ENCODE data around the gene KIF26B.

KIF26B gene

GRCh38 chr1:245168086-245168485 lies 13.3 kb downstream of the KIF26B start:
- H3K4me3 ChIP-seq (ENCODE audit: control insufficient read depth in 1 of 7, extremely low read depth in 1 of 7, insufficient read depth in 4 of 7, low read depth in 2 of 7, low read length in 6 of 7): peak overlapping the region in 4 of 7 experiments; percentile 43 to 52 (median 52)
- H3K27ac ChIP-seq (ENCODE audit: insufficient read depth in 1 of 2, low read depth in 1 of 2, low read length in 2 of 2, poor library complexity in 1 of 2, severe bottlenecking in 2 of 2): no peak overlapping the region
- peaks cover 0 to 5% (median 0%) of the 10 kb centered on the region in 5 experiments for H3K9me3 ChIP-seq (ENCODE audit: control extremely low read depth in 1 of 5, control insufficient read depth in 4 of 5, insufficient read depth in 2 of 5, low read depth in 1 of 5, low read length in 4 of 5)
- no peaks in the 10 kb centered on the region for H3K36me3 ChIP-seq (ENCODE audit: control insufficient read depth in 4 of 4, insufficient read depth in 4 of 4, low read length in 3 of 4)
- H3K4me1 ChIP-seq (ENCODE audit: control extremely low read depth in 1 of 4, control insufficient read depth in 4 of 4, insufficient read depth in 4 of 4, low read length in 3 of 4): peaks cover 9 to 38% (median 28%) of the 10 kb centered on the region in 4 experiments
- ChIA-PET POLR2A (interaction anchor here (1.6 kb wide), 1 partner anchor 11 kb away, joined by 4 read pairs; no protein-coding TSS in a partner anchor), CTCF (interaction anchor here (0.6 to 4.8 kb wide), 4 partner anchors 11 to 1695 kb away, joined by 3 to 32 read pairs (median 5); no protein-coding TSS in a partner anchor)
- DNase-seq: peak in 2 of 3 donors; percentile 69 to 81
- no peaks in the 10 kb centered on the region for H3K27me3 ChIP-seq (replicated peaks in 2 of 5; ENCODE audit: control insufficient read depth in 4 of 5, insufficient read depth in 5 of 5, low read length in 4 of 5)
- WGBS (ENCODE audit: insufficient coverage): 15% methylated on average over 12 of the region's 13 CpGs

- DNase-seq: peak in 1 of 3 donors; percentile 37
- H3K27ac ChIP-seq (ENCODE audit: insufficient read depth in 1 of 2, low read depth in 1 of 2, low read length in 2 of 2, poor library complexity in 1 of 2, severe bottlenecking in 2 of 2): no peak overlapping the region
- H3K36me3 ChIP-seq (ENCODE audit: control insufficient read depth in 4 of 4, insufficient read depth in 4 of 4, low read length in 3 of 4): no peaks in the 10 kb centered on the region
- peaks cover 0 to 5% (median 0%) of the 10 kb centered on the region in 5 experiments for H3K9me3 ChIP-seq (ENCODE audit: control extremely low read depth in 1 of 5, control insufficient read depth in 4 of 5, insufficient read depth in 2 of 5, low read depth in 1 of 5, low read length in 4 of 5)
- no peaks in the 10 kb centered on the region for H3K27me3 ChIP-seq (replicated peaks in 2 of 5; ENCODE audit: control insufficient read depth in 4 of 5, insufficient read depth in 5 of 5, low read length in 4 of 5)
- CTCF ChIA-PET: interaction anchor here (1.1 to 4.8 kb wide), 5 partner anchors 8 to 89 kb away, joined by 3 to 32 read pairs (median 4); no protein-coding TSS in a partner anchor
- H3K4me1 ChIP-seq (ENCODE audit: control extremely low read depth in 1 of 4, control insufficient read depth in 4 of 4, insufficient read depth in 4 of 4, low read length in 3 of 4): peaks cover 9 to 38% (median 28%) of the 10 kb centered on the region in 4 experiments
- peak overlapping the region in 2 of 7 experiments; percentile 27 to 38 for H3K4me3 ChIP-seq (ENCODE audit: control insufficient read depth in 1 of 7, extremely low read depth in 1 of 7, insufficient read depth in 4 of 7, low read depth in 2 of 7, low read length in 6 of 7)
- POLR2A ChIA-PET: no interaction called here
- 77% methylated on average over 5 of the region's 7 CpGs for WGBS (ENCODE audit: insufficient coverage)
Measured at GRCh38 chr1:245168906-245169305, 14.1 kb downstream of the KIF26B start.

GRCh38 chr1:245169376-245169775 lies 14.6 kb downstream of the KIF26B start:
- WGBS (ENCODE audit: insufficient coverage): 5% methylated on average over 7 of the region's 7 CpGs
- H3K4me3 ChIP-seq (ENCODE audit: control insufficient read depth in 1 of 7, extremely low read depth in 1 of 7, insufficient read depth in 4 of 7, low read depth in 2 of 7, low read length in 6 of 7): peak overlapping the region in 2 of 7 experiments; percentile 27 to 38
- ChIA-PET POLR2A (no interaction called here), CTCF (interaction anchor here (1.1 to 4.8 kb wide), 4 partner anchors 9 to 16 kb away, joined by 3 to 32 read pairs (median 6); no protein-coding TSS in a partner anchor)
- no peak overlapping the region for H3K27ac ChIP-seq (ENCODE audit: insufficient read depth in 1 of 2, low read depth in 1 of 2, low read length in 2 of 2, poor library complexity in 1 of 2, severe bottlenecking in 2 of 2)
- H3K27me3 ChIP-seq (replicated peaks in 2 of 5; ENCODE audit: control insufficient read depth in 4 of 5, insufficient read depth in 5 of 5, low read length in 4 of 5): no peaks in the 10 kb centered on the region
- peak in 2 of 3 donors; percentile 74 to 79 for DNase-seq
- peaks cover 0 to 5% (median 0%) of the 10 kb centered on the region in 5 experiments for H3K9me3 ChIP-seq (ENCODE audit: control extremely low read depth in 1 of 5, control insufficient read depth in 4 of 5, insufficient read depth in 2 of 5, low read depth in 1 of 5, low read length in 4 of 5)
- no peaks in the 10 kb centered on the region for H3K36me3 ChIP-seq (ENCODE audit: control insufficient read depth in 4 of 4, insufficient read depth in 4 of 4, low read length in 3 of 4)
- H3K4me1 ChIP-seq (ENCODE audit: control extremely low read depth in 1 of 4, control insufficient read depth in 4 of 4, insufficient read depth in 4 of 4, low read length in 3 of 4): peaks cover 9 to 38% (median 28%) of the 10 kb centered on the region in 4 experiments

- Histone ChIP-seq H3K4me3 (ENCODE audit: control insufficient read depth in 1 of 7, extremely low read depth in 1 of 7, insufficient read depth in 4 of 7, low read depth in 2 of 7, low read length in 6 of 7) (no peak overlapping the region), H3K27me3 (replicated peaks in 2 of 5; ENCODE audit: control insufficient read depth in 4 of 5, insufficient read depth in 5 of 5, low read length in 4 of 5) (no peaks in the 10 kb centered on the region), H3K9me3 (ENCODE audit: control extremely low read depth in 1 of 5, control insufficient read depth in 4 of 5, insufficient read depth in 2 of 5, low read depth in 1 of 5, low read length in 4 of 5) (peaks cover 0 to 5% (median 0%) of the 10 kb centered on the region in 5 experiments), H3K36me3 (ENCODE audit: control insufficient read depth in 4 of 4, insufficient read depth in 4 of 4, low read length in 3 of 4) (no peaks in the 10 kb centered on the region), H3K27ac (ENCODE audit: insufficient read depth in 1 of 2, low read depth in 1 of 2, low read length in 2 of 2, poor library complexity in 1 of 2, severe bottlenecking in 2 of 2) (no peak overlapping the region), H3K4me1 (ENCODE audit: control extremely low read depth in 1 of 4, control insufficient read depth in 4 of 4, insufficient read depth in 4 of 4, low read length in 3 of 4) (peaks cover 9 to 30% (median 24%) of the 10 kb centered on the region in 4 experiments)
- CTCF ChIA-PET: interaction anchor here (0.7 to 1.3 kb wide), 2 partner anchors 11 to 14 kb away, joined by 3 read pairs; no protein-coding TSS in a partner anchor
- DNase-seq: no peak
- WGBS (ENCODE audit: insufficient coverage): 100% methylated on average over 2 of the region's 7 CpGs
- POLR2A ChIA-PET: no interaction called here
Measured at GRCh38 chr1:245172026-245172425, 17.2 kb downstream of the KIF26B start.

GRCh38 chr1:245172829-245173228 lies 18.0 kb downstream of the KIF26B start:
- ChIA-PET POLR2A (no interaction called here), CTCF (interaction anchor here (0.7 to 1.3 kb wide), 3 partner anchors 12 to 16 kb away, joined by 3 read pairs; no protein-coding TSS in a partner anchor)
- Histone ChIP-seq H3K4me1 (ENCODE audit: control extremely low read depth in 1 of 4, control insufficient read depth in 4 of 4, insufficient read depth in 4 of 4, low read length in 3 of 4) (peaks cover 6 to 22% (median 20%) of the 10 kb centered on the region in 4 experiments), H3K9me3 (ENCODE audit: control extremely low read depth in 1 of 5, control insufficient read depth in 4 of 5, insufficient read depth in 2 of 5, low read depth in 1 of 5, low read length in 4 of 5) (peaks cover 0 to 2% (median 0%) of the 10 kb centered on the region in 5 experiments), H3K27me3 (replicated peaks in 2 of 5; ENCODE audit: control insufficient read depth in 4 of 5, insufficient read depth in 5 of 5, low read length in 4 of 5) (no peaks in the 10 kb centered on the region), H3K36me3 (ENCODE audit: control insufficient read depth in 4 of 4, insufficient read depth in 4 of 4, low read length in 3 of 4) (no peaks in the 10 kb centered on the region), H3K4me3 (ENCODE audit: control insufficient read depth in 1 of 7, extremely low read depth in 1 of 7, insufficient read depth in 4 of 7, low read depth in 2 of 7, low read length in 6 of 7) (no peak overlapping the region), H3K27ac (ENCODE audit: insufficient read depth in 1 of 2, low read depth in 1 of 2, low read length in 2 of 2, poor library complexity in 1 of 2, severe bottlenecking in 2 of 2) (no peak overlapping the region)
- no CpG with 5 or more reads among the region's 2 CpGs for WGBS (ENCODE audit: insufficient coverage)
- DNase-seq: no peak

- 94% methylated on average over 16 of the region's 21 CpGs for WGBS (ENCODE audit: insufficient coverage)
- H3K27me3 ChIP-seq (replicated peaks in 2 of 5; ENCODE audit: control insufficient read depth in 4 of 5, insufficient read depth in 5 of 5, low read length in 4 of 5): no peaks in the 10 kb centered on the region
- DNase-seq: no peak
- no peak overlapping the region for H3K4me3 ChIP-seq (ENCODE audit: control insufficient read depth in 1 of 7, extremely low read depth in 1 of 7, insufficient read depth in 4 of 7, low read depth in 2 of 7, low read length in 6 of 7)
- POLR2A ChIA-PET: no interaction called here
- no peak overlapping the region for H3K27ac ChIP-seq (ENCODE audit: insufficient read depth in 1 of 2, low read depth in 1 of 2, low read length in 2 of 2, poor library complexity in 1 of 2, severe bottlenecking in 2 of 2)
- CTCF ChIA-PET: interaction anchor here (1.0 to 1.3 kb wide), 2 partner anchors 12 to 17 kb away, joined by 3 read pairs; no protein-coding TSS in a partner anchor
- H3K36me3 ChIP-seq (ENCODE audit: control insufficient read depth in 4 of 4, insufficient read depth in 4 of 4, low read length in 3 of 4): no peaks in the 10 kb centered on the region
- H3K9me3 ChIP-seq (ENCODE audit: control extremely low read depth in 1 of 5, control insufficient read depth in 4 of 5, insufficient read depth in 2 of 5, low read depth in 1 of 5, low read length in 4 of 5): no peaks in the 10 kb centered on the region
- H3K4me1 ChIP-seq (ENCODE audit: control extremely low read depth in 1 of 4, control insufficient read depth in 4 of 4, insufficient read depth in 4 of 4, low read length in 3 of 4): peaks cover 6 to 15% (median 14%) of the 10 kb centered on the region in 4 experiments
Measured at GRCh38 chr1:245173446-245174211, 18.8 kb downstream of the KIF26B start.

Measured in common myeloid progenitor, CD34-positive (primary cell).